Measurements from ENCODE around the gene FHOD3. TPM values are rescaled to one million over a fixed set of nuclear protein-coding genes. Genes with fewer than 3 reads are reported as not detected.

Gene FHOD3
- total RNA-seq, 1 experiment from 2014 or later, result 5.0 TPM

GRCh38 chr18:36386150-36386920 lies 88.8 kb downstream of the FHOD3 start:
- peaks cover 6% of the 10 kb centered on the region for H3K4me1 Mint-ChIP-seq (ENCODE audit: insufficient read depth, unreplicated experiment)
- no peak for TF ChIP-seq CTCF (IDR thresholded peaks at IDR 0.05; ENCODE audit: unreplicated experiment)
- intact Hi-C loops (cut with micrococcal nuclease), result no loop called here
- DNase-seq (ENCODE audit: unreplicated experiment), result peak; percentile 72
- H3K36me3 Mint-ChIP-seq (ENCODE audit: insufficient read depth, unreplicated experiment), result no peaks in the 10 kb centered on the region
- ChIA-PET POLR2A (interaction anchor here (0.5 to 2.1 kb wide), 4 partner anchors 9 to 314 kb away, joined by 3 to 9 read pairs (median 4); no protein-coding TSS in a partner anchor), CTCF (no interaction called here)
- peak overlapping the region; percentile 17 for H3K27ac Mint-ChIP-seq (ENCODE audit: low read depth, unreplicated experiment)
- H3K4me3 Mint-ChIP-seq (ENCODE audit: unreplicated experiment), result no peak overlapping the region
- no TSS peak for BruUV-seq (replicated peaks)
- no peaks in the 10 kb centered on the region for H3K27me3 Mint-ChIP-seq (ENCODE audit: insufficient read depth, unreplicated experiment)
- no peaks in the 10 kb centered on the region for H3K9me3 Mint-ChIP-seq (ENCODE audit: unreplicated experiment)

DNA sequence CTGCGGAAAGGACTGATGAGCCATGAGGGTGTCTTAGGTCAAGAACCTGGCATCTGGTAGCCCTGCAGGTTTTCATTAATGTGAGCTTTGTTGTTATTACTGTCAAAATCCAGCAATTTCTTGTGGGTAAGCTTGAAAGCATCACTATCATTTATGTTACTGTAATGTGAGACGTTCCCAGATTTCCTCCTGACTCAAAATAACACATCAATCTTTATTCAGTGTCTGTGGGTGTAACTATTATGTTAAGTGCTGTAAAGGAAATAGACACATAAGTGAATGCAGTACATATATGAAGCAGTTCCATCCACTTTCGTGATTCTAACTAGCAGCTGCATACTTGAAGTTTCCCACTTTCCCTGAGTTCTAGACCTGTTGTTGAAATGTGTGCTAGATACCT lies 89.8 kb downstream of the FHOD3 start:
- H3K9me3 Mint-ChIP-seq (ENCODE audit: unreplicated experiment), result no peaks in the 10 kb centered on the region
- no peak for TF ChIP-seq CTCF (IDR thresholded peaks at IDR 0.05; ENCODE audit: unreplicated experiment)
- peak overlapping the region; percentile 16 for H3K27ac Mint-ChIP-seq (ENCODE audit: low read depth, unreplicated experiment)
- no peak for DNase-seq (ENCODE audit: unreplicated experiment)
- POLR2A ChIA-PET, result interaction anchor here (2.1 kb wide), 1 partner anchor 8 kb away, joined by 9 read pairs; no protein-coding TSS in a partner anchor
- H3K4me3 Mint-ChIP-seq (ENCODE audit: unreplicated experiment), result no peak overlapping the region
- no TSS peak for BruUV-seq (replicated peaks)
- peaks cover 6% of the 10 kb centered on the region for H3K4me1 Mint-ChIP-seq (ENCODE audit: insufficient read depth, unreplicated experiment)
- CTCF ChIA-PET, result interaction anchor here (0.6 kb wide), 1 partner anchor 184 kb away, joined by 3 read pairs; no protein-coding TSS in a partner anchor
- no peaks in the 10 kb centered on the region for H3K27me3 Mint-ChIP-seq (ENCODE audit: insufficient read depth, unreplicated experiment)
- H3K36me3 Mint-ChIP-seq (ENCODE audit: insufficient read depth, unreplicated experiment), result no peaks in the 10 kb centered on the region
- intact Hi-C loops (cut with micrococcal nuclease), result no loop called here

- H3K4me1 Mint-ChIP-seq (ENCODE audit: insufficient read depth, unreplicated experiment), result peaks cover 6% of the 10 kb centered on the region
- intact Hi-C loops (cut with micrococcal nuclease), result no loop called here
- ChIA-PET CTCF (no interaction called here), POLR2A (no interaction called here)
- peak overlapping the region; percentile 16 for H3K27ac Mint-ChIP-seq (ENCODE audit: low read depth, unreplicated experiment)
- no peak for TF ChIP-seq CTCF (IDR thresholded peaks at IDR 0.05; ENCODE audit: unreplicated experiment)
- H3K4me3 Mint-ChIP-seq (ENCODE audit: unreplicated experiment), result no peak overlapping the region
- no peaks in the 10 kb centered on the region for H3K36me3 Mint-ChIP-seq (ENCODE audit: insufficient read depth, unreplicated experiment)
- no peaks in the 10 kb centered on the region for H3K9me3 Mint-ChIP-seq (ENCODE audit: unreplicated experiment)
- BruUV-seq (replicated peaks), result no TSS peak
- DNase-seq (ENCODE audit: unreplicated experiment), result no peak
- H3K27me3 Mint-ChIP-seq (ENCODE audit: insufficient read depth, unreplicated experiment), result no peaks in the 10 kb centered on the region
Measured at GRCh38 chr18:36388310-36388709, 90.8 kb downstream of the FHOD3 start.

GRCh38 chr18:36389027-36389426 lies 91.5 kb downstream of the FHOD3 start:
- no peak for TF ChIP-seq CTCF (IDR thresholded peaks at IDR 0.05; ENCODE audit: unreplicated experiment)
- ChIA-PET POLR2A (no interaction called here), CTCF (no interaction called here)
- intact Hi-C loops (cut with micrococcal nuclease), result no loop called here
- Mint-ChIP-seq H3K36me3 (ENCODE audit: insufficient read depth, unreplicated experiment) (no peaks in the 10 kb centered on the region), H3K27me3 (ENCODE audit: insufficient read depth, unreplicated experiment) (no peaks in the 10 kb centered on the region), H3K4me1 (ENCODE audit: insufficient read depth, unreplicated experiment) (peaks cover 6% of the 10 kb centered on the region), H3K9me3 (ENCODE audit: unreplicated experiment) (peaks cover 6% of the 10 kb centered on the region), H3K27ac (ENCODE audit: low read depth, unreplicated experiment) (no peak overlapping the region), H3K4me3 (ENCODE audit: unreplicated experiment) (no peak overlapping the region)
- no TSS peak for BruUV-seq (replicated peaks)
- no peak for DNase-seq (ENCODE audit: unreplicated experiment)
